SU-DHL-6 (cell line): ENCODE data around the gene KIF17.

Experiments
- H2AFZ ChIP-seq: fragments of 200-600 bp; sonication (generic); 2 replicates; pipeline ENCODE4 v1.6.1; 2014; ENCODE audit warnings: low read depth, mild to moderate bottlenecking, moderate library complexity, mixed read lengths, antibody characterized with exemption, low read length; ENCODE audit not compliant: severe bottlenecking
- H3F3A ChIP-seq: fragments of 200-600 bp; shearing (Covaris generic); 2 replicates; pipeline ENCODE4 v1.6.0; 2016; ENCODE audit warnings: antibody characterized with exemption, mild to moderate bottlenecking; ENCODE audit not compliant: insufficient read depth
- H3K27ac ChIP-seq: fragments of 200-600 bp; sonication (generic); 2 replicates; pipeline ENCODE4 v1.5.1; 2016; ENCODE audit warnings: low read depth, mild to moderate bottlenecking, low read length, moderate library complexity, mixed read lengths
- H3K27me3 ChIP-seq: fragments of 200-600 bp; sonication (generic), shearing (Covaris generic); 2 replicates; pipeline ENCODE4 v1.6.0; 2014; ENCODE audit warnings: mild to moderate bottlenecking, low read length
- H3K36me3 ChIP-seq: fragments of 200-600 bp; sonication (generic); 2 replicates; pipeline ENCODE4 v1.6.1; 2014; ENCODE audit warnings: mild to moderate bottlenecking, low read length, mixed read lengths
- H3K4me2 ChIP-seq: fragments of 300-600, 200-600 bp; shearing (Covaris generic), sonication (generic); 2 replicates; pipeline ENCODE4 v1.6.0; 2014; ENCODE audit warnings: low read length, low read depth, mild to moderate bottlenecking; ENCODE audit not compliant: poor library complexity, severe bottlenecking
- H3K4me3 ChIP-seq: fragments of 200-600 bp; sonication (generic); 2 replicates; pipeline ENCODE4 v1.5.1; 2014; ENCODE audit warnings: antibody characterized with exemption, low read length, mild to moderate bottlenecking, mixed read lengths; ENCODE audit not compliant: insufficient read depth, poor library complexity, severe bottlenecking
- H3K79me2 ChIP-seq: fragments of 200-600 bp; sonication (generic); 2 replicates; pipeline ENCODE4 v1.6.1; 2014; ENCODE audit warnings: mild to moderate bottlenecking, low read length, moderate library complexity; ENCODE audit not compliant: insufficient read depth
- H3K9ac ChIP-seq: fragments of 200-600 bp; sonication (generic); 2 replicates; pipeline ENCODE4 v1.7.0; 2014; ENCODE audit warnings: mild to moderate bottlenecking, low read length
- H3K9me2 ChIP-seq: fragments of 200-600 bp; sonication (generic); replicated peaks from 2 replicates; pipeline ENCODE4 v1.6.1; 2014; ENCODE audit warnings: low read length; ENCODE audit not compliant: insufficient read depth
- H3K9me3 ChIP-seq: fragments of 200-600 bp; sonication (generic); 2 replicates; pipeline ENCODE4 v1.6.1; 2014; ENCODE audit warnings: low read length, mixed read lengths; ENCODE audit not compliant: insufficient read depth
- H4K20me1 ChIP-seq: fragments of 200-600 bp; sonication (generic); 2 replicates; pipeline ENCODE4 v1.6.1; 2014; ENCODE audit warnings: low read depth, mild to moderate bottlenecking, antibody characterized with exemption, low read length, moderate library complexity, mixed read lengths
- EZH2phosphoT487 ChIP-seq: fragments of 200-600 bp; sonication (generic), shearing (Covaris generic); conservative IDR thresholded peaks from 2 replicates; pipeline ENCODE4 v1.6.1; 2018; ENCODE audit warnings: mild to moderate bottlenecking, antibody characterized with exemption, low read length, moderate library complexity, mixed read lengths
- TF ChIP-seq, protein P1 (sequence below): fragments of 200-600 bp; sonication (generic); IDR thresholded peaks from one replicate; pipeline ENCODE4 v1.5.1; 2017; ENCODE audit warnings: antibody characterized with exemption, mild to moderate bottlenecking, low read length, moderate library complexity; ENCODE audit not compliant: insufficient read depth, poor library complexity, severe bottlenecking

KIF17 gene

DNA sequence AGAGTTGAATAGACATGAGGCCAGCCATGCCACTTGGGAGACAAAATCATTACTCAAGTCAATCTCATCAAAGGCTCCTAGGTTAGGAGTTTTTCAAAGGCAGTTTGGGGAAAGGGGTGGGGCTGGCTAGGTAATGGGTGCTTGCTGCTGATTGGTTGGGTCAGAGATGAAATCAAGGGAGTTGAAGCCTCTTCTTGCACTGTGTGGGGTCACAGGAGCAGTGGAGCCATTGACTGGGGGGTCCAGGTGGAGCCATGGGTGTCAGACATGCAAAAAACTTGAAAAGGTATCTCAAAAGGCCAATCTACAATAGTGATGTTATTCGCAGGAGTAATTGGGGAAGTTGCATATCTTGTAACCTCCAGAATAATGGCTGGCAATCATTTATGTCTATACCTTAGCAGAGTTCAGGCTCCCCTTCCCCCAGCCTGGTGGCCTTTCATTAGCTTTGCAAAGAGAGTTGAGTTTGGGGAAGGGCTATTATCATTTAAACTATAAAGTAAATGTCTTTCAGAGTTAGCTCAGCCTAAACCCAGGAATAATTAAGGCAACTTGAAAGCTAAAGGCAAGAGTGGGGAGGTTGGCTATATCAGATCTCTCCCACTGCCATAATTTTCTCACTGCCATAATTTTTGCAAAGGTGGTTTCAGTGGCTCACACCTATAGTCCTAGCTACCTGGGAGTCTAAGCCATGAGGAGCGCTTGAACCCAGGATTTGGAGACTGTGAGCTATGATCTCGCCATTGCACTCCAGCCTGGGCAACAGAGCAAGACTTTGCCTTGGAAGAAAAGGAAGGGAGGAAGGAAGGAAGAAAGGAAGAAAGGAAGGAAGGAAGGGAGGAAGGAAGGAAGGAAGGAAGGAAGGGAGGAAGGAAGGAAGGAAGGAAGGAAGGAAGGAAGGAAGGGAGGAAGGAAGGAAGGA is 92.4 kb downstream of the KIF17 start:
- Histone ChIP-seq H2AFZ (no peak overlapping the region), H3K4me2 (no peak overlapping the region)

DNA sequence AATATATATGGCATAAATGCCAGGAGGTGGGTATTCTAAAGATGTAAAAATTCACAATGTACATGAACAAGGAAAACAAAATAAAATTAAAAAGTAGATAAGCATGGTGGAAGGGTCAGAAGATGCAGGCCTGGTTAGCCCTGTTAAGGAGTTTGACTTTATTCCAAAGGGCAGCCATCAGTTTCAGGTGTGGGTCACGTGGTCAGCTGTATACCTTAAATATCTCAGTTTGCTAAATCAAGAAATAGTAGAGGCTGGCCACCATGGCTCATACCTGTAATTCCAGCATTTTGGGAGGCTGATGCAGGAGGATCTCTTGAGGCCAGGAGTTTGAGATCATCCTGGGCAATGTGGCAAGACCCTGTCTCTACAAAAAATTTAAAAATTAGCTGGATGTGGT is 93.1 kb downstream of the KIF17 start:
- TF ChIP-seq, protein P1, sequence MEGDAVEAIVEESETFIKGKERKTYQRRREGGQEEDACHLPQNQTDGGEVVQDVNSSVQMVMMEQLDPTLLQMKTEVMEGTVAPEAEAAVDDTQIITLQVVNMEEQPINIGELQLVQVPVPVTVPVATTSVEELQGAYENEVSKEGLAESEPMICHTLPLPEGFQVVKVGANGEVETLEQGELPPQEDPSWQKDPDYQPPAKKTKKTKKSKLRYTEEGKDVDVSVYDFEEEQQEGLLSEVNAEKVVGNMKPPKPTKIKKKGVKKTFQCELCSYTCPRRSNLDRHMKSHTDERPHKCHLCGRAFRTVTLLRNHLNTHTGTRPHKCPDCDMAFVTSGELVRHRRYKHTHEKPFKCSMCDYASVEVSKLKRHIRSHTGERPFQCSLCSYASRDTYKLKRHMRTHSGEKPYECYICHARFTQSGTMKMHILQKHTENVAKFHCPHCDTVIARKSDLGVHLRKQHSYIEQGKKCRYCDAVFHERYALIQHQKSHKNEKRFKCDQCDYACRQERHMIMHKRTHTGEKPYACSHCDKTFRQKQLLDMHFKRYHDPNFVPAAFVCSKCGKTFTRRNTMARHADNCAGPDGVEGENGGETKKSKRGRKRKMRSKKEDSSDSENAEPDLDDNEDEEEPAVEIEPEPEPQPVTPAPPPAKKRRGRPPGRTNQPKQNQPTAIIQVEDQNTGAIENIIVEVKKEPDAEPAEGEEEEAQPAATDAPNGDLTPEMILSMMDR = no peak
- TF ChIP-seq EZH2phosphoT487 = no peak
- H3K27ac ChIP-seq = no peak overlapping the region
- H3K27me3 ChIP-seq = no peaks in the 10 kb centered on the region
- H3K79me2 ChIP-seq = no peaks in the 10 kb centered on the region
- H3K9me2 ChIP-seq = no peaks in the 10 kb centered on the region
- H3K36me3 ChIP-seq = no peaks in the 10 kb centered on the region
- H3K4me3 ChIP-seq = no peak overlapping the region
- no peak overlapping the region for H3K4me2 ChIP-seq
- no peak overlapping the region for H2AFZ ChIP-seq
- H3K9me3 ChIP-seq = no peaks in the 10 kb centered on the region
- H3K9ac ChIP-seq = no peak overlapping the region
- H3F3A ChIP-seq = no peaks in the 10 kb centered on the region
- no peaks in the 10 kb centered on the region for H4K20me1 ChIP-seq

More for the DNA sequence above, 92.4 kb downstream of the KIF17 start:
- no peaks in the 10 kb centered on the region for H4K20me1 ChIP-seq
- no peaks in the 10 kb centered on the region for H3K79me2 ChIP-seq
- TF ChIP-seq, protein P1 = no peak
- no peak for TF ChIP-seq EZH2phosphoT487
- no peak overlapping the region for H3K4me3 ChIP-seq
- H3K36me3 ChIP-seq = no peaks in the 10 kb centered on the region
- no peaks in the 10 kb centered on the region for H3F3A ChIP-seq
- no peaks in the 10 kb centered on the region for H3K9me2 ChIP-seq
- H3K9ac ChIP-seq = no peak overlapping the region
- no peaks in the 10 kb centered on the region for H3K27me3 ChIP-seq
- no peaks in the 10 kb centered on the region for H3K9me3 ChIP-seq
- no peak overlapping the region for H3K27ac ChIP-seq

DNA sequence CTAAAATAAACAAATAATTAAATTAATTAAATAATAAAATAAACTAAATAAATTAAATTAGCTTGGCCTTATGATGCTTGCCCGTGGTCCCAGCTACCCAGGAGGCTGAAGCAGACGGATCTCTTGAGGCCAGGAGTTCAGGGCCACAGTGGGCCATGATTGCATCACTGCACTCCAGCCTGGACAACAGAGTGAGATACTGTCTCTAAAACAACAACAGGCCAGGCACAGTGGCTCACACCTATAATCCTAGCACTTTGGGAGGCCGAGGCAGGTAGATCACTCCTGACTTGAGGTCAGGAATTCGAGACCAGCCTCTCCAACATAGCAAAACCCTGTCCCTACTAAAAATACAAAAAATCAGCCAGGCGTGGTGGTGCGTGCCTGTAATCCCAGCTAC is 96.8 kb downstream of the KIF17 start:
- no peaks in the 10 kb centered on the region for H3F3A ChIP-seq
- H3K9ac ChIP-seq = no peak overlapping the region
- no peak overlapping the region for H3K4me2 ChIP-seq
- H3K27ac ChIP-seq = no peak overlapping the region
- no peaks in the 10 kb centered on the region for H3K9me2 ChIP-seq
- H3K79me2 ChIP-seq = no peaks in the 10 kb centered on the region
- no peak overlapping the region for H3K4me3 ChIP-seq
- H3K27me3 ChIP-seq = no peaks in the 10 kb centered on the region
- TF ChIP-seq, protein P1 = no peak
- TF ChIP-seq EZH2phosphoT487 = no peak
- no peaks in the 10 kb centered on the region for H3K9me3 ChIP-seq
- H2AFZ ChIP-seq = no peak overlapping the region
- no peaks in the 10 kb centered on the region for H3K36me3 ChIP-seq
- no peaks in the 10 kb centered on the region for H4K20me1 ChIP-seq
